Suppressor macrophage (primary cell): ENCODE data around the gene CGB1.
A peak's percentile ranks its signal among the peaks of the same experiment; 100 is the strongest.

Source experiments
- DNase-seq, 4 experiments: peaks; one replicate each; pipeline ENCODE4 v3.0.0-alpha.2; 2020 to 2022

Gene CGB1

GRCh38 chr19:48993175-48994034, 43.3 kb downstream of the CGB1 start, which contains the start of the genes GYS1 and RUVBL2:
TSS of gene GYS1 (minus strand) at chr19:48993309. CDS start at chr19:48993112, 197 bp downstream.
TSS of gene RUVBL2 (plus strand) at chr19:48993887. CDS start at chr19:48993912, 25 bp downstream.
- DNase-seq = peak; percentile 100

GRCh38 chr19:48992581-48993174, 44.0 kb downstream of the CGB1 start:
- peak in 2 of 4 experiments; percentile 29 to 36 for DNase-seq

- peak; percentile 70 to 86 (median 82) for DNase-seq
Observed at GRCh38 chr19:48991873-48992580, 44.7 kb downstream of the CGB1 start.

GRCh38 chr19:48991011-48991609, 45.6 kb downstream of the CGB1 start:
- DNase-seq = no peak

GRCh38 chr19:48990400-48990799, 46.3 kb downstream of the CGB1 start:
- no peak for DNase-seq

GRCh38 chr19:48989701-48990291, 46.9 kb downstream of the CGB1 start:
- DNase-seq = no peak

- DNase-seq = no peak
Observed at GRCh38 chr19:48988860-48989259, 47.8 kb downstream of the CGB1 start.

GRCh38 chr19:48988286-48988685, 48.4 kb downstream of the CGB1 start:
- no peak for DNase-seq

- no peak for DNase-seq
Observed at GRCh38 chr19:48987323-48987722, 49.4 kb downstream of the CGB1 start.

- DNase-seq = peak in 1 of 4 experiments; percentile 14
Observed at GRCh38 chr19:48986211-48986610, 50.5 kb downstream of the CGB1 start.

- DNase-seq = no peak
Observed at GRCh38 chr19:48985711-48986110, 51.0 kb downstream of the CGB1 start.
